ENCODE data around the gene NPPC. TPM values are rescaled to one million over a fixed set of nuclear protein-coding genes. Genes with fewer than 3 reads are reported as not detected.

Gene NPPC
- total and polyA plus RNA-seq, 2 experiments from 2014 or later, result 0.26 TPM; not detected in 1

GRCh38 chr2:231939022-231939421, 12.8 kb upstream of the NPPC start:
- no peak overlapping the region for H3K9ac ChIP-seq
- DNase-seq, result no peak
- no peaks in the 10 kb centered on the region for H4K20me1 ChIP-seq (ENCODE audit: insufficient read depth)
- no peaks in the 10 kb centered on the region for H3K4me1 ChIP-seq (ENCODE audit: insufficient read depth)
- H3K4me3 ChIP-seq, result no peak overlapping the region
- H3K4me2 ChIP-seq (ENCODE audit: unreplicated experiment), result no peak overlapping the region
- peaks cover 4% of the 10 kb centered on the region; the same call in 1 of the 2 replicates for H3F3A ChIP-seq (ENCODE audit: insufficient read depth)
- peaks cover 12% of the 10 kb centered on the region; the same call in 1 of the 2 replicates for H3K27me3 ChIP-seq (replicated peaks; ENCODE audit: insufficient read depth)
- H3K9me2 ChIP-seq (ENCODE audit: insufficient read depth), result no peaks in the 10 kb centered on the region
- H3K79me2 ChIP-seq (ENCODE audit: insufficient read depth), result no peaks in the 10 kb centered on the region
- TF ChIP-seq EZH2phosphoT487 (IDR thresholded peaks at IDR 0.05; ENCODE audit: insufficient read depth, low read depth), result no peak
- no peak for TF ChIP-seq EZH2 (IDR thresholded peaks at IDR 0.05; ENCODE audit: insufficient read depth, poor library complexity, severe bottlenecking)
- H3K36me3 ChIP-seq (ENCODE audit: low read depth), result no peaks in the 10 kb centered on the region
- in situ Hi-C loops (cut with MboI), result no loop called here
- no peak overlapping the region for H3K27ac ChIP-seq
- H2AFZ ChIP-seq, result no peak overlapping the region
- 91 to 93% methylated on average over 4 of the region's 4 CpGs for WGBS, 2 experiments (ENCODE audit: low coverage in 1 of 2, low lambda C conversion rate in 2 of 2, missing lambda C conversion rate in 2 of 2)
- H3K9me3 ChIP-seq (ENCODE audit: low read depth), result no peaks in the 10 kb centered on the region

- Histone ChIP-seq H3K4me2 (ENCODE audit: unreplicated experiment) (no peak overlapping the region), H3K4me3 (no peak overlapping the region), H3K9ac (no peak overlapping the region), H3K9me3 (ENCODE audit: low read depth) (no peaks in the 10 kb centered on the region), H3K9me2 (ENCODE audit: insufficient read depth) (no peaks in the 10 kb centered on the region), H4K20me1 (ENCODE audit: insufficient read depth) (no peaks in the 10 kb centered on the region), H3K79me2 (ENCODE audit: insufficient read depth) (no peaks in the 10 kb centered on the region), H2AFZ (no peak overlapping the region), H3K27ac (no peak overlapping the region), H3F3A (ENCODE audit: insufficient read depth) (peaks cover 4% of the 10 kb centered on the region; the same call in 1 of the 2 replicates), H3K27me3 (replicated peaks; ENCODE audit: insufficient read depth) (0 out of 2 replicates have a peak, but pooled peaks cover 4% of the 10 kb centered on the region), H3K4me1 (ENCODE audit: insufficient read depth) (no peaks in the 10 kb centered on the region), H3K36me3 (ENCODE audit: low read depth) (no peaks in the 10 kb centered on the region)
- 78 to 83% methylated on average over 7 of the region's 7 CpGs for WGBS, 2 experiments (ENCODE audit: low coverage in 1 of 2, low lambda C conversion rate in 2 of 2, missing lambda C conversion rate in 2 of 2)
- TF ChIP-seq EZH2phosphoT487 (IDR thresholded peaks at IDR 0.05; ENCODE audit: insufficient read depth, low read depth) (no peak), EZH2 (IDR thresholded peaks at IDR 0.05; ENCODE audit: insufficient read depth, poor library complexity, severe bottlenecking) (no peak)
- in situ Hi-C loops (cut with MboI), result no loop called here
- no peak for DNase-seq
These were observed 10.9 kb upstream of the NPPC start for GRCh38 chr2:231937057-231937456.

- H3K4me1 ChIP-seq (ENCODE audit: insufficient read depth), result no peaks in the 10 kb centered on the region
- H3K27me3 ChIP-seq (replicated peaks; ENCODE audit: insufficient read depth), result 0 out of 2 replicates have a peak, but pooled peaks cover 4% of the 10 kb centered on the region
- H2AFZ ChIP-seq, result no peak overlapping the region
- H3K9ac ChIP-seq, result no peak overlapping the region
- TF ChIP-seq EZH2phosphoT487 (IDR thresholded peaks at IDR 0.05; ENCODE audit: insufficient read depth, low read depth) (no peak), EZH2 (IDR thresholded peaks at IDR 0.05; ENCODE audit: insufficient read depth, poor library complexity, severe bottlenecking) (no peak)
- H3F3A ChIP-seq (ENCODE audit: insufficient read depth), result peaks cover 4% of the 10 kb centered on the region; the same call in 1 of the 2 replicates
- no peak for DNase-seq
- no peak overlapping the region for H3K4me3 ChIP-seq
- no peaks in the 10 kb centered on the region for H3K9me3 ChIP-seq (ENCODE audit: low read depth)
- no peaks in the 10 kb centered on the region for H3K36me3 ChIP-seq (ENCODE audit: low read depth)
- WGBS, 2 experiments (ENCODE audit: low coverage in 1 of 2, low lambda C conversion rate in 2 of 2, missing lambda C conversion rate in 2 of 2), result 64% methylated on average over 4 of the region's 4 CpGs
- no peaks in the 10 kb centered on the region for H4K20me1 ChIP-seq (ENCODE audit: insufficient read depth)
- in situ Hi-C loops (cut with MboI), result no loop called here
- no peaks in the 10 kb centered on the region for H3K9me2 ChIP-seq (ENCODE audit: insufficient read depth)
- no peaks in the 10 kb centered on the region for H3K79me2 ChIP-seq (ENCODE audit: insufficient read depth)
- H3K27ac ChIP-seq, result no peak overlapping the region
- no peak overlapping the region for H3K4me2 ChIP-seq (ENCODE audit: unreplicated experiment)
These were observed 10.3 kb upstream of the NPPC start for GRCh38 chr2:231936491-231936890.

GRCh38 chr2:231935815-231936214, 9.6 kb upstream of the NPPC start:
- no peak overlapping the region for H3K9ac ChIP-seq
- peaks cover 4% of the 10 kb centered on the region; the same call in 1 of the 2 replicates for H3F3A ChIP-seq (ENCODE audit: insufficient read depth)
- no peaks in the 10 kb centered on the region for H3K4me1 ChIP-seq (ENCODE audit: insufficient read depth)
- no peak overlapping the region for H3K4me3 ChIP-seq
- WGBS, 2 experiments (ENCODE audit: low coverage in 1 of 2, low lambda C conversion rate in 2 of 2, missing lambda C conversion rate in 2 of 2), result 97 to 100% methylated on average over 1 of the region's 1 CpG
- no peak overlapping the region for H3K4me2 ChIP-seq (ENCODE audit: unreplicated experiment)
- peaks cover 4% of the 10 kb centered on the region; the same call in 1 of the 2 replicates for H3K27me3 ChIP-seq (replicated peaks; ENCODE audit: insufficient read depth)
- H3K36me3 ChIP-seq (ENCODE audit: low read depth), result no peaks in the 10 kb centered on the region
- no peak for TF ChIP-seq EZH2 (IDR thresholded peaks at IDR 0.05; ENCODE audit: insufficient read depth, poor library complexity, severe bottlenecking)
- no peak for TF ChIP-seq EZH2phosphoT487 (IDR thresholded peaks at IDR 0.05; ENCODE audit: insufficient read depth, low read depth)
- no peaks in the 10 kb centered on the region for H3K79me2 ChIP-seq (ENCODE audit: insufficient read depth)
- H2AFZ ChIP-seq, result no peak overlapping the region
- H3K9me3 ChIP-seq (ENCODE audit: low read depth), result no peaks in the 10 kb centered on the region
- no peaks in the 10 kb centered on the region for H4K20me1 ChIP-seq (ENCODE audit: insufficient read depth)
- no peak for DNase-seq
- in situ Hi-C loops (cut with MboI), result no loop called here
- no peaks in the 10 kb centered on the region for H3K9me2 ChIP-seq (ENCODE audit: insufficient read depth)
- H3K27ac ChIP-seq, result no peak overlapping the region

GRCh38 chr2:231935207-231935524, 9.0 kb upstream of the NPPC start:
- Histone ChIP-seq H3K9ac (no peak overlapping the region), H3K9me3 (ENCODE audit: low read depth) (no peaks in the 10 kb centered on the region), H3K79me2 (ENCODE audit: insufficient read depth) (no peaks in the 10 kb centered on the region), H3K4me3 (no peak overlapping the region), H3K4me1 (ENCODE audit: insufficient read depth) (no peaks in the 10 kb centered on the region), H3K9me2 (ENCODE audit: insufficient read depth) (no peaks in the 10 kb centered on the region), H3K27ac (no peak overlapping the region), H4K20me1 (ENCODE audit: insufficient read depth) (no peaks in the 10 kb centered on the region), H2AFZ (no peak overlapping the region), H3F3A (ENCODE audit: insufficient read depth) (peaks cover 4% of the 10 kb centered on the region; the same call in 1 of the 2 replicates), H3K27me3 (replicated peaks; ENCODE audit: insufficient read depth) (no peaks in the 10 kb centered on the region; the same call in 1 of the 2 replicates), H3K4me2 (ENCODE audit: unreplicated experiment) (no peak overlapping the region), H3K36me3 (ENCODE audit: low read depth) (no peaks in the 10 kb centered on the region)
- WGBS, 2 experiments (ENCODE audit: low coverage in 1 of 2, low lambda C conversion rate in 2 of 2, missing lambda C conversion rate in 2 of 2), result 69 to 72% methylated on average over 4 of the region's 4 CpGs
- no peak for DNase-seq
- in situ Hi-C loops (cut with MboI), result no loop called here
- TF ChIP-seq EZH2 (IDR thresholded peaks at IDR 0.05; ENCODE audit: insufficient read depth, poor library complexity, severe bottlenecking), result no peak
- no peak for TF ChIP-seq EZH2phosphoT487 (IDR thresholded peaks at IDR 0.05; ENCODE audit: insufficient read depth, low read depth)

Data from GM23248 (cell line).